ENCODE measurements around the gene GRIFIN.

- peak in 1 of 3 experiments; percentile 6 for TF ChIP-seq CTCF (optimal IDR thresholded peaks at IDR 0.05 in 1 of 3, IDR thresholded peaks at IDR 0.05 in 1 of 3, conservative IDR thresholded peaks at IDR 0.05 in 1 of 3; ENCODE audit: extremely low read depth in 1 of 3, insufficient read depth in 2 of 3, low read length in 3 of 3)
- TF ChIP-seq EZH2 (IDR thresholded peaks at IDR 0.05; ENCODE audit: low read length): no peak
Measured at GRCh38 chr7:2472739-2473138, 3.5 kb downstream of the GRIFIN start.
